ENCODE data around the gene PDGFA. TPM values are rescaled to one million over a fixed set of nuclear protein-coding genes. Genes with fewer than 3 reads are reported as not detected.

The PDGFA gene
- total RNA-seq, 1 donor from 2014 or later = 0.85 TPM

GRCh38 chr7:512146-512510, 7.5 kb downstream of the PDGFA start:
- DNase-seq (ENCODE audit: low spot score) = no peak
- peaks cover 20% of the 10 kb centered on the region for H3K27me3 Mint-ChIP-seq (ENCODE audit: unreplicated experiment)
- TF ChIP-seq CTCF (IDR thresholded peaks at IDR 0.05; ENCODE audit: unreplicated experiment) = no peak
- peaks cover 4% of the 10 kb centered on the region for H3K36me3 Mint-ChIP-seq (ENCODE audit: low read depth, unreplicated experiment)
- H3K9me3 Mint-ChIP-seq (ENCODE audit: unreplicated experiment) = no peaks in the 10 kb centered on the region
- H3K27ac Mint-ChIP-seq (ENCODE audit: unreplicated experiment) = no peak overlapping the region
- H3K4me3 Mint-ChIP-seq (ENCODE audit: unreplicated experiment) = no peak overlapping the region
- H3K4me1 Mint-ChIP-seq (ENCODE audit: unreplicated experiment) = no peaks in the 10 kb centered on the region

GRCh38 chr7:511476-512145, 8.0 kb downstream of the PDGFA start:
- Mint-ChIP-seq H3K4me3 (ENCODE audit: unreplicated experiment) (no peak overlapping the region), H3K27ac (ENCODE audit: unreplicated experiment) (no peak overlapping the region), H3K4me1 (ENCODE audit: unreplicated experiment) (no peaks in the 10 kb centered on the region), H3K36me3 (ENCODE audit: low read depth, unreplicated experiment) (peaks cover 4% of the 10 kb centered on the region), H3K9me3 (ENCODE audit: unreplicated experiment) (no peaks in the 10 kb centered on the region), H3K27me3 (ENCODE audit: unreplicated experiment) (peaks cover 20% of the 10 kb centered on the region)
- no peak for DNase-seq (ENCODE audit: low spot score)
- TF ChIP-seq CTCF (IDR thresholded peaks at IDR 0.05; ENCODE audit: unreplicated experiment) = no peak

- DNase-seq (ENCODE audit: low spot score) = no peak
- Mint-ChIP-seq H3K9me3 (ENCODE audit: unreplicated experiment) (no peaks in the 10 kb centered on the region), H3K27me3 (ENCODE audit: unreplicated experiment) (peaks cover 14% of the 10 kb centered on the region), H3K4me1 (ENCODE audit: unreplicated experiment) (no peaks in the 10 kb centered on the region), H3K4me3 (ENCODE audit: unreplicated experiment) (no peak overlapping the region), H3K27ac (ENCODE audit: unreplicated experiment) (no peak overlapping the region), H3K36me3 (ENCODE audit: low read depth, unreplicated experiment) (peaks cover 4% of the 10 kb centered on the region)
- no peak for TF ChIP-seq CTCF (IDR thresholded peaks at IDR 0.05; ENCODE audit: unreplicated experiment)
These were observed 8.8 kb downstream of the PDGFA start for GRCh38 chr7:510782-511281.

GRCh38 chr7:510131-510481, 9.5 kb downstream of the PDGFA start:
- no peak for DNase-seq (ENCODE audit: low spot score)
- no peak overlapping the region for H3K4me3 Mint-ChIP-seq (ENCODE audit: unreplicated experiment)
- H3K36me3 Mint-ChIP-seq (ENCODE audit: low read depth, unreplicated experiment) = peaks cover 4% of the 10 kb centered on the region
- H3K27ac Mint-ChIP-seq (ENCODE audit: unreplicated experiment) = no peak overlapping the region
- TF ChIP-seq CTCF (IDR thresholded peaks at IDR 0.05; ENCODE audit: unreplicated experiment) = no peak
- H3K9me3 Mint-ChIP-seq (ENCODE audit: unreplicated experiment) = no peaks in the 10 kb centered on the region
- H3K27me3 Mint-ChIP-seq (ENCODE audit: unreplicated experiment) = peaks cover 16% of the 10 kb centered on the region
- H3K4me1 Mint-ChIP-seq (ENCODE audit: unreplicated experiment) = no peaks in the 10 kb centered on the region

- no peak for TF ChIP-seq CTCF (IDR thresholded peaks at IDR 0.05; ENCODE audit: unreplicated experiment)
- H3K4me1 Mint-ChIP-seq (ENCODE audit: unreplicated experiment) = no peaks in the 10 kb centered on the region
These were observed 10.1 kb downstream of the PDGFA start for GRCh38 chr7:509426-510130.

More at GRCh38 chr7:509426-510130, 10.1 kb downstream of the PDGFA start:
- Mint-ChIP-seq H3K27me3 (ENCODE audit: unreplicated experiment) (peaks cover 16% of the 10 kb centered on the region), H3K27ac (ENCODE audit: unreplicated experiment) (no peak overlapping the region), H3K9me3 (ENCODE audit: unreplicated experiment) (no peaks in the 10 kb centered on the region), H3K4me3 (ENCODE audit: unreplicated experiment) (no peak overlapping the region), H3K36me3 (ENCODE audit: low read depth, unreplicated experiment) (peaks cover 4% of the 10 kb centered on the region)
- no peak for DNase-seq (ENCODE audit: low spot score)

All from endothelial cell (in vitro differentiated cells).